22Rv1 (cell line): ENCODE results near the gene SMOC2.

Source experiments
- ZFX ChIP-seq: fragments of 450-650 bp; IDR thresholded peaks from 2 replicates; pipeline ENCODE4 v1.6.1; 2017; ENCODE audit warnings: antibody characterized with exemption, borderline replicate concordance
- TF ChIP-seq, protein P1 (sequence below): fragments of 450-650 bp; IDR thresholded peaks from 2 replicates; pipeline ENCODE4 v1.5.1; 2017; ENCODE audit warnings: mild to moderate bottlenecking

DNA sequence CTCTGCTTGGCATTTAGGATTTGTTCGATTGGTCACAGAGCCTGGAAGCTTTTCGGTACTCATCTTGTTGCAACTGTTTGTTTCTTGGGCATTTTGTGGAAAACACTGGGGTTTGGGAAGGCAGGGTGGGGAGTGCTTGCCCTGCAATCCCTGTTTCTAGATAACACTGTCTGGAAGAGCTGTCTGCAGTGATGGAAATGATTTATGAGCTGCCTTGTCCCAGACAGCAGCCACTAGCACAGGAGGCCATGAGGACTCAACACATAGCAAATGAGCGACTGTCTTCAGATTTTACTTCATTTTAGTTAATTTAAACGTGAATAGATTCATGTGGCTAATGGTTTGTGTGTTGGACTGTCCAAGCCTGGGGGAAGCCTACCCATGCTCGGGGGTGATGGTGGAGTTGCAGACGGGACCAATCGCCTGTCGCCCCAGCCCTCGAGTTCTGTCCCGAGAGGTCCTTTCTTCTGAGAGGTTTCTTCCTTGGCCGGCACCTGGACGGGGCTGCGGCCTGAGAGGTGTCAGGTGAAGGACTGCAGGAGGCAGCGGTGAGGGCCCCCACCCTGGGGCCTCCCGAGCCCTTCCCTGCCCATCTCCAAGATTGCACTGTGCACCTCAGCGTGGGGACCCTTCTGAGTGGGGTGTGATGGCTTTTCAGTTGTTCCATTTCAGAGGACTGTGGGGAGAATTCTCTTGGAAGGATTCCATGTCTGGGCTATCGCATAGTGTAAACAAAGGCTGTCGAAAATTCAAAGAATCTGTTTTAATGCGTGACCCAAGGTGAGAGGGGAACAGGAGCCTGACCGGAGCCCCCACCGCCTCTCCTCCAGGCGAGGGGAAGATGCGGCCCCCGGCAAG is 55.4 kb downstream of the SMOC2 start:
- TF ChIP-seq, protein P1, sequence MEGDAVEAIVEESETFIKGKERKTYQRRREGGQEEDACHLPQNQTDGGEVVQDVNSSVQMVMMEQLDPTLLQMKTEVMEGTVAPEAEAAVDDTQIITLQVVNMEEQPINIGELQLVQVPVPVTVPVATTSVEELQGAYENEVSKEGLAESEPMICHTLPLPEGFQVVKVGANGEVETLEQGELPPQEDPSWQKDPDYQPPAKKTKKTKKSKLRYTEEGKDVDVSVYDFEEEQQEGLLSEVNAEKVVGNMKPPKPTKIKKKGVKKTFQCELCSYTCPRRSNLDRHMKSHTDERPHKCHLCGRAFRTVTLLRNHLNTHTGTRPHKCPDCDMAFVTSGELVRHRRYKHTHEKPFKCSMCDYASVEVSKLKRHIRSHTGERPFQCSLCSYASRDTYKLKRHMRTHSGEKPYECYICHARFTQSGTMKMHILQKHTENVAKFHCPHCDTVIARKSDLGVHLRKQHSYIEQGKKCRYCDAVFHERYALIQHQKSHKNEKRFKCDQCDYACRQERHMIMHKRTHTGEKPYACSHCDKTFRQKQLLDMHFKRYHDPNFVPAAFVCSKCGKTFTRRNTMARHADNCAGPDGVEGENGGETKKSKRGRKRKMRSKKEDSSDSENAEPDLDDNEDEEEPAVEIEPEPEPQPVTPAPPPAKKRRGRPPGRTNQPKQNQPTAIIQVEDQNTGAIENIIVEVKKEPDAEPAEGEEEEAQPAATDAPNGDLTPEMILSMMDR: no peak
- no peak for TF ChIP-seq ZFX
